Neuronal stem cell (in vitro differentiated cells): Measurements from ENCODE around the gene MAZ.

Experiments
- DNase-seq: peaks from one replicate; pipeline ENCODE4 v3.0.0-alpha.2; 2013; ENCODE audit warnings: low spot score
- H2AFZ ChIP-seq: one replicate; pipeline ENCODE4 v1.6.1; 2013; ENCODE audit warnings: mild to moderate bottlenecking, low read length, inconsistent platforms
- H2AK5ac ChIP-seq: 2 replicates; pipeline ENCODE4 v1.6.1; 2013; ENCODE audit warnings: low read depth, mild to moderate bottlenecking, inconsistent platforms, low read length, moderate library complexity, mixed read lengths
- H2BK120ac ChIP-seq: 2 replicates; pipeline ENCODE4 v1.6.1; 2013; ENCODE audit warnings: low read depth, mild to moderate bottlenecking, inconsistent platforms, low read length, moderate library complexity, mixed read lengths
- H2BK12ac ChIP-seq: one replicate; pipeline ENCODE4 v1.6.1; 2013; ENCODE audit warnings: low read length, inconsistent platforms
- H2BK15ac ChIP-seq: 2 replicates; pipeline ENCODE4 v1.6.1; 2013; ENCODE audit warnings: mild to moderate bottlenecking, low read length, inconsistent platforms, mixed read lengths
- H2BK5ac ChIP-seq: one replicate; pipeline ENCODE4 v1.6.1; 2013; ENCODE audit warnings: inconsistent platforms, mild to moderate bottlenecking, low read length, moderate library complexity
- H3K14ac ChIP-seq: one replicate; pipeline ENCODE4 v1.6.1; 2013; ENCODE audit warnings: low read length, inconsistent platforms
- H3K18ac ChIP-seq: 2 replicates; pipeline ENCODE4 v1.6.1; 2013; ENCODE audit warnings: low read length, inconsistent platforms
- H3K23ac ChIP-seq: 2 replicates; pipeline ENCODE4 v1.6.1; 2013; ENCODE audit warnings: low read depth, mild to moderate bottlenecking, mixed read lengths, low read length, inconsistent platforms; ENCODE audit not compliant: poor library complexity
- H3K27ac ChIP-seq: replicated peaks from 3 replicates; pipeline ENCODE4 v1.5.1; 2013; ENCODE audit warnings: low read length, inconsistent platforms
- H3K27me3 ChIP-seq, 3 experiments: 2 replicates each; pipeline ENCODE4 v1.6.1; 2013; ENCODE audit warnings: low read length in 3 of 3, mild to moderate bottlenecking in 2 of 3, inconsistent platforms in 1 of 3, low read depth in 1 of 3, mixed read lengths in 1 of 3, moderate library complexity in 1 of 3; ENCODE audit not compliant: control insufficient read depth in 3 of 3, insufficient read depth in 3 of 3
- H3K36me3 ChIP-seq, 2 donors: replicated peaks in 1 of 2; 2 replicates each; pipeline ENCODE4 v1.6.1; 2013; ENCODE audit warnings: low read length in 2 of 2; ENCODE audit not compliant: control insufficient read depth in 2 of 2, insufficient read depth in 2 of 2
- H3K4ac ChIP-seq: 2 replicates; pipeline ENCODE4 v1.6.1; 2013; ENCODE audit warnings: inconsistent platforms, mild to moderate bottlenecking, low read length, moderate library complexity
- H3K4me1 ChIP-seq, 2 donors: 1 replicate in 1 of 2; 2 replicates in 1 of 2; pipeline ENCODE4 v1.6.1; 2013; ENCODE audit warnings: low read length in 2 of 2, low read depth in 1 of 2; ENCODE audit not compliant: control insufficient read depth in 2 of 2, insufficient read depth in 1 of 2
- H3K4me2 ChIP-seq: one replicate; pipeline ENCODE4 v1.6.1; 2013; ENCODE audit warnings: mild to moderate bottlenecking, low read length, inconsistent platforms; ENCODE audit not compliant: insufficient read depth, poor library complexity, severe bottlenecking
- H3K4me3 ChIP-seq, 2 donors: 2 replicates each; pipeline ENCODE4 v1.5.1; 2013; ENCODE audit warnings: low read length in 2 of 2, mild to moderate bottlenecking in 2 of 2, inconsistent platforms in 1 of 2, moderate library complexity in 1 of 2
- H3K79me1 ChIP-seq: one replicate; pipeline ENCODE4 v1.6.1; 2013; ENCODE audit warnings: low read depth, mild to moderate bottlenecking, inconsistent platforms, low read length, moderate library complexity
- H3K9ac ChIP-seq: one replicate; pipeline ENCODE4 v1.6.1; 2013; ENCODE audit warnings: mild to moderate bottlenecking, low read depth, low read length, inconsistent platforms; ENCODE audit not compliant: poor library complexity
- H3K9me3 ChIP-seq, 2 donors: replicated peaks in 1 of 2; 2 replicates each; pipeline versions ENCODE3 to v1.6.1; 2013; ENCODE audit warnings: low read length in 2 of 2, mild to moderate bottlenecking in 2 of 2, inconsistent platforms in 1 of 2, low read depth in 1 of 2, mixed read lengths in 1 of 2, moderate library complexity in 1 of 2; ENCODE audit not compliant: control insufficient read depth in 2 of 2, insufficient read depth in 1 of 2
- H4K8ac ChIP-seq: one replicate; pipeline ENCODE4 v1.6.1; 2013; ENCODE audit warnings: low read depth, mild to moderate bottlenecking, inconsistent platforms, low read length, moderate library complexity
- H4K91ac ChIP-seq: one replicate; pipeline ENCODE4 v1.6.1; 2013; ENCODE audit warnings: low read length, low read depth, mild to moderate bottlenecking, inconsistent platforms; ENCODE audit not compliant: poor library complexity
- WGBS, 2 donors: extraction: QIAGEN DNeasy Blood & Tissue Kit; methylation state at CpG; one replicate each; pipeline ENCODE4 v1.1.7; 2013; ENCODE audit warnings: missing lambda C conversion rate in 2 of 2, mixed read lengths in 1 of 2; ENCODE audit not compliant: insufficient read length in 2 of 2, insufficient replicate concordance in 1 of 2; ENCODE audit errors: extremely low coverage in 2 of 2; 5-methylcytosine and 5-hydroxymethylcytosine counted together

Gene MAZ

GRCh38 chr16:29812754-29813643, 6.7 kb downstream of the MAZ start:
- Histone ChIP-seq H3K4me1 (peaks cover 51 to 57% of the 10 kb centered on the region in 2 donors), H4K8ac (no peak overlapping the region), H3K27me3 (no peaks in the 10 kb centered on the region), H4K91ac (no peak overlapping the region), H2AK5ac (peak overlapping the region; percentile 94), H3K36me3 (peaks cover 20 to 33% of the 10 kb centered on the region in 2 donors), H3K4ac (no peak overlapping the region), H3K14ac (no peak overlapping the region), H3K9ac (peak overlapping the region; percentile 92), H3K18ac (peak overlapping the region; percentile 99), H3K79me1 (peaks cover 30% of the 10 kb centered on the region), H3K27ac (peak overlapping the region; percentile 97), H2BK15ac (peak overlapping the region; percentile 91), H3K9me3 (no peaks in the 10 kb centered on the region), H2BK5ac (peak overlapping the region; percentile 97), H2AFZ (peak overlapping the region; percentile 80), H3K4me3 (peak overlapping the region; percentile 71 to 95), H3K23ac (peak overlapping the region; percentile 34), H2BK12ac (no peak overlapping the region), H2BK120ac (peak overlapping the region; percentile 66), H3K4me2 (peak overlapping the region; percentile 96)
- DNase-seq: no peak
- WGBS, 2 donors: no CpG with 5 or more reads among the region's 9 CpGs

- Histone ChIP-seq H4K91ac (peak overlapping the region; percentile 45), H3K4me2 (peak overlapping the region; percentile 96), H3K36me3 (peaks cover 21 to 33% of the 10 kb centered on the region in 2 donors), H3K4me1 (peaks cover 43 to 51% of the 10 kb centered on the region in 2 donors), H4K8ac (no peak overlapping the region), H2BK12ac (peak overlapping the region; percentile 61), H3K9ac (peak overlapping the region; percentile 82), H3K4me3 (peak overlapping the region; percentile 71 to 76), H2BK120ac (peak overlapping the region; percentile 66), H2BK5ac (peak overlapping the region; percentile 97), H3K23ac (peak overlapping the region; percentile 34), H2AFZ (no peak overlapping the region), H2AK5ac (peak overlapping the region; percentile 94), H3K14ac (no peak overlapping the region), H3K18ac (peak overlapping the region; percentile 89), H3K79me1 (peaks cover 23% of the 10 kb centered on the region), H2BK15ac (peak overlapping the region; percentile 91), H3K4ac (no peak overlapping the region), H3K27ac (peak overlapping the region; percentile 68), H3K9me3 (no peaks in the 10 kb centered on the region), H3K27me3 (no peaks in the 10 kb centered on the region)
- DNase-seq: no peak
- no CpG with 5 or more reads among the region's 24 CpGs for WGBS, 2 donors
Observed at GRCh38 chr16:29813644-29814562, 7.6 kb downstream of the MAZ start.

GRCh38 chr16:29814592-29814991, 8.3 kb downstream of the MAZ start:
- Histone ChIP-seq H3K27ac (peak overlapping the region; percentile 68), H3K36me3 (peaks cover 21 to 34% of the 10 kb centered on the region in 2 donors), H3K4me1 (peaks cover 37 to 45% of the 10 kb centered on the region in 2 donors), H2BK5ac (peak overlapping the region; percentile 33), H3K23ac (peak overlapping the region; percentile 52), H2AK5ac (peak overlapping the region; percentile 94), H2AFZ (no peak overlapping the region), H3K9ac (peak overlapping the region; percentile 64), H3K4me3 (peak overlapping the region; percentile 23 to 76), H3K4me2 (peak overlapping the region; percentile 96), H2BK15ac (peak overlapping the region; percentile 91), H4K8ac (no peak overlapping the region), H4K91ac (no peak overlapping the region), H2BK120ac (peak overlapping the region; percentile 0), H3K79me1 (peaks cover 19% of the 10 kb centered on the region), H3K27me3 (no peaks in the 10 kb centered on the region), H2BK12ac (no peak overlapping the region), H3K9me3 (no peaks in the 10 kb centered on the region), H3K14ac (no peak overlapping the region), H3K18ac (peak overlapping the region; percentile 83), H3K4ac (peak overlapping the region; percentile 57)
- DNase-seq: no peak
- no CpG with 5 or more reads among the region's 5 CpGs for WGBS, 2 donors
